Fibroblast of peridontal ligament (primary cell): ENCODE data around the gene PPP1R3G.

Experiments used
- DNase-seq: peaks from one replicate; pipeline ENCODE4 v3.0.0-alpha.2; 2010; ENCODE audit errors: extremely low read depth

The PPP1R3G gene

GRCh38 chr6:5071216-5071615 is 13.9 kb upstream of the PPP1R3G start:
- DNase-seq = no peak

- DNase-seq = no peak
These were observed 12.7 kb upstream of the PPP1R3G start for GRCh38 chr6:5072440-5072839.

- no peak for DNase-seq
These were observed 11.1 kb upstream of the PPP1R3G start for GRCh38 chr6:5073992-5074391.

- no peak for DNase-seq
These were observed 8.2 kb upstream of the PPP1R3G start for GRCh38 chr6:5076931-5077330.

GRCh38 chr6:5078121-5078669 is 6.9 kb upstream of the PPP1R3G start:
- no peak for DNase-seq

- no peak for DNase-seq
These were observed 5.4 kb upstream of the PPP1R3G start for GRCh38 chr6:5079692-5080091.

- DNase-seq = no peak
These were observed 4.6 kb upstream of the PPP1R3G start for GRCh38 chr6:5080574-5080973.

GRCh38 chr6:5081182-5081581 is 4.0 kb upstream of the PPP1R3G start:
- no peak for DNase-seq

- no peak for DNase-seq
These were observed 3.2 kb upstream of the PPP1R3G start for GRCh38 chr6:5081955-5082354.

- peak; percentile 61 for DNase-seq
These were observed 2.4 kb upstream of the PPP1R3G start for GRCh38 chr6:5082487-5083306.

GRCh38 chr6:5083307-5083583 is 1.9 kb upstream of the PPP1R3G start:
- DNase-seq = no peak

GRCh38 chr6:5083813-5084359 is 1.3 kb upstream of the PPP1R3G start:
- DNase-seq = no peak

- no peak for DNase-seq
These were observed 771 bp upstream of the PPP1R3G start for GRCh38 chr6:5084360-5084780.

- DNase-seq = no peak
These were observed 630 bp downstream of the PPP1R3G start for GRCh38 chr6:5085648-5086293.

GRCh38 chr6:5086294-5086890 is 1.3 kb downstream of the PPP1R3G start:
- no peak for DNase-seq

- no peak for DNase-seq
These were observed 2.2 kb downstream of the PPP1R3G start for GRCh38 chr6:5087389-5087788.

- DNase-seq = no peak
These were observed 3.6 kb downstream of the PPP1R3G start for GRCh38 chr6:5088780-5089179.

- DNase-seq = no peak
These were observed 4.6 kb downstream of the PPP1R3G start for GRCh38 chr6:5089481-5090438.

GRCh38 chr6:5090603-5091002 is 5.5 kb downstream of the PPP1R3G start:
- no peak for DNase-seq

- no peak for DNase-seq
These were observed 6.3 kb downstream of the PPP1R3G start for GRCh38 chr6:5091210-5092069.
